HepG2 (cell line): ENCODE results near the gene TMEM38B. TPM values are rescaled to one million over a fixed set of nuclear protein-coding genes. Genes with fewer than 3 reads are reported as not detected.

Experiments
- AGO1 ChIP-seq: fragments of 200-400 bp; formaldehyde crosslinking; IDR thresholded peaks from 2 replicates; pipeline ENCODE4 v1.6.1; 2017; ENCODE audit warnings: mild to moderate bottlenecking, low read depth, low read length, moderate library complexity; ENCODE audit not compliant: poor library complexity, severe bottlenecking
- CBX5 ChIP-seq: sonication (generic); formaldehyde crosslinking; IDR thresholded peaks from 2 replicates; pipeline ENCODE4 v1.4.0; 2020; ENCODE audit warnings: missing genetic modification reagents, borderline replicate concordance
- KLF6 ChIP-seq: IDR thresholded peaks from 2 replicates; pipeline ENCODE4 v1.8.0; 2016; ENCODE audit warnings: missing biosample characterization, missing genetic modification reagents
- MED1 ChIP-seq: sonication (generic); formaldehyde crosslinking; IDR thresholded peaks from 2 replicates; pipeline ENCODE4 v1.4.0; 2020; ENCODE audit warnings: missing genetic modification reagents
- MED13 ChIP-seq: sonication (generic); formaldehyde crosslinking; IDR thresholded peaks from 2 replicates; pipeline ENCODE4 v1.5.0; 2020; ENCODE audit warnings: missing genetic modification reagents
- MXD4 ChIP-seq: IDR thresholded peaks from 2 replicates; pipeline ENCODE4 v1.6.1; 2016; ENCODE audit warnings: mild to moderate bottlenecking, missing biosample characterization, missing genetic modification reagents
- PAX8 ChIP-seq: sonication (generic); formaldehyde crosslinking; IDR thresholded peaks from 2 replicates; pipeline ENCODE4 v1.8.0; 2022; ENCODE audit warnings: mild to moderate bottlenecking, missing genetic modification reagents, borderline replicate concordance
- PHF20 ChIP-seq: sonication (generic); formaldehyde crosslinking; IDR thresholded peaks from 2 replicates; pipeline ENCODE4 v1.5.0; 2020; ENCODE audit warnings: mild to moderate bottlenecking, missing genetic modification reagents
- PHF21A ChIP-seq: sonication (generic); formaldehyde crosslinking; IDR thresholded peaks from 2 replicates; pipeline ENCODE4 v1.5.0; 2020; ENCODE audit warnings: mild to moderate bottlenecking, missing genetic modification reagents
- PHF8 ChIP-seq: sonication (generic); formaldehyde crosslinking; IDR thresholded peaks from 2 replicates; pipeline ENCODE4 v1.5.0; 2020; ENCODE audit warnings: missing genetic modification reagents
- POLR2G ChIP-seq: fragments of 200-400 bp; formaldehyde crosslinking; IDR thresholded peaks from 2 replicates; pipeline ENCODE4 v1.6.1; 2018; ENCODE audit warnings: mild to moderate bottlenecking, low read depth, low read length, moderate library complexity
- RBFOX2 ChIP-seq: fragments of 200-400 bp; formaldehyde crosslinking; IDR thresholded peaks from 2 replicates; pipeline ENCODE4 v1.6.1; 2017; ENCODE audit warnings: low read depth, mild to moderate bottlenecking, low read length
- RFX1 ChIP-seq: fragments of 450-650 bp; IDR thresholded peaks from 2 replicates; pipeline ENCODE4 v1.6.1; 2017
- SIX4 ChIP-seq: sonication (generic); formaldehyde crosslinking; IDR thresholded peaks from 2 replicates; pipeline ENCODE4 v1.4.0; 2020; ENCODE audit warnings: missing genetic modification reagents
- TARDBP ChIP-seq: sonication (generic); formaldehyde crosslinking; IDR thresholded peaks from 2 replicates; pipeline ENCODE4 v1.8.0; 2022; ENCODE audit warnings: mild to moderate bottlenecking, missing genetic modification reagents
- ZBTB7A ChIP-seq: sonication (generic); formaldehyde crosslinking; IDR thresholded peaks from 2 replicates; pipeline ENCODE4 v1.8.0; 2022; ENCODE audit warnings: mild to moderate bottlenecking, missing genetic modification reagents
- ZBTB7B ChIP-seq: sonication (generic); formaldehyde crosslinking; IDR thresholded peaks from 2 replicates; pipeline ENCODE4 v1.4.0; 2020; ENCODE audit warnings: missing genetic modification reagents
- ZC3H4 ChIP-seq: sonication (generic); formaldehyde crosslinking; IDR thresholded peaks from 2 replicates; pipeline ENCODE4 v1.4.0; 2020; ENCODE audit warnings: missing genetic modification reagents, borderline replicate concordance
- ZNF772 ChIP-seq: sonication (generic); formaldehyde crosslinking; IDR thresholded peaks from 2 replicates; pipeline ENCODE4 v1.5.0; 2020; ENCODE audit warnings: mild to moderate bottlenecking, missing genetic modification reagents
- polyA plus RNA-seq, 8 experiments: library from polyadenylated mRNA; depleted of rRNA in 3 of 8; stranded (reverse) in 7 of 8; unstranded in 1 of 8; fragments of >200 nt; fragmentation: Illumina TruSeq in 4 of 8; extraction: Trizol in 4 of 8; gene quantifications; 2 replicates each; pipeline versions ENCODE4 v1.2.1 to v1.2.3, GENCODE V29; 2011 to 2016; ENCODE audit warnings: low read depth in 4 of 8, missing spikeins in 1 of 8, mixed read lengths in 1 of 8; ENCODE audit not compliant: insufficient read depth in 1 of 8
- total RNA-seq, 5 experiments: library from RNA; depleted of rRNA; stranded (reverse); fragments of >200 nt; fragmentation: Illumina TruSeq; extraction: Trizol; gene quantifications; 2 replicates each; pipeline ENCODE4 v1.2.3, GENCODE V29; 2016; ENCODE audit warnings: low read depth in 1 of 5
- TF ChIP-seq, protein P1 (sequence below): sonication (generic); formaldehyde crosslinking; IDR thresholded peaks from 2 replicates; pipeline ENCODE4 v1.4.0; 2020; ENCODE audit warnings: missing genetic modification reagents, low read depth, mild to moderate bottlenecking, borderline replicate concordance
- TF ChIP-seq, protein P2 (sequence below): fragments of 450-650 bp; IDR thresholded peaks from 2 replicates; pipeline ENCODE4 v1.6.1; 2017
- TF ChIP-seq, protein P3 (sequence below): IDR thresholded peaks from 2 replicates; pipeline ENCODE4 v1.6.1; 2016; ENCODE audit warnings: missing biosample characterization, missing genetic modification reagents, low read depth
- TF ChIP-seq, protein P4 (sequence below): IDR thresholded peaks from 2 replicates; pipeline ENCODE4 v1.6.1; 2018; ENCODE audit warnings: missing genetic modification reagents
- TF ChIP-seq, protein P5 (sequence below), 2 experiments: sonication (generic) in 1 of 2; formaldehyde crosslinking in 1 of 2; IDR thresholded peaks; 2 replicates each; pipeline versions ENCODE4 v1.4.0 to v1.6.1; 2018 to 2020; ENCODE audit warnings: missing genetic modification reagents in 2 of 2, borderline replicate concordance in 1 of 2, low read depth in 1 of 2, mild to moderate bottlenecking in 1 of 2, missing biosample characterization in 1 of 2

Gene TMEM38B
- total and polyA plus RNA-seq, 2 of the 13 experiments (the other 11 are each of a cell fraction or from before 2014, with no cell fraction given) = 13.4 to 32.4 TPM

DNA sequence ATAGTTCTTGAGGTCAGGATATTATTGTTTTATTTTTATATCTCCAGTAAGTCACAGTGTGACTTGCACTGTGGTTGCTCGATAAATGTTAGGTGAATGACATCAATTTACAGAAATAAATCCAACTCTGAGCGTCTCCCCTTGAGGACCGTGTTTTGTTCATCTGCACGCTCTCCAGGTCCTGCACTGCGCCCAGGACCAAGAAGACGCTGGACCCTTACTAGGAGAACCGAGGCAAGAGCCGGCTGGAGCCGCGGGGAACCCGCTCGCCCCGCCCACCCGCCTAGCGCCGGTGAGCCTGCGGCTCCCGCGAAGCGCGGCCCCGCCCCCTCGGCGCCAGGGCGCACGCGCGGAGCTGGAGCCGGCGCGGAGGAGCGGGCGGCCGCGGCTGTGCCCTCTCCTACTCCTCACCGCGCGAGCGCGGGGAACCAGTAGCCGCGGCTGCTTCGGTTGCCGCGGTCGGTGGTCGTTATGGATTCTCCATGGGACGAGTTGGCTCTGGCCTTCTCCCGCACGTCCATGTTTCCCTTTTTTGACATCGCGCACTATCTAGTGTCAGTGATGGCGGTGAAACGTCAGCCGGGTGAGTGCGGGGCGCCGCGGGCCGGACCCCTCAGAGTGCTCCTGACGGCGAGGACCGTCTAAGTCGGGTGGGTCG, at the start of gene TMEM38B (continued):
- TF ChIP-seq, protein P1, sequence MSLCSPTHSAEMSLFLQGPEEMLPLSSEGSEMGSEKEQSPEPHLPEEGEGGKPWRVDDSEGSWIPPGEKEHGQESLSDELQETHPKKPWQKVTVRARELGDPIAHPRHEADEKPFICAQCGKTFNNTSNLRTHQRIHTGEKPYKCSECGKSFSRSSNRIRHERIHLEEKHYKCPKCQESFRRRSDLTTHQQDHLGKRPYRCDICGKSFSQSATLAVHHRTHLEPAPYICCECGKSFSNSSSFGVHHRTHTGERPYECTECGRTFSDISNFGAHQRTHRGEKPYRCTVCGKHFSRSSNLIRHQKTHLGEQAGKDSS (CRISPR knock-in tag) = peak; percentile 43; the same call in 1 of the 2 replicates
- TF ChIP-seq, protein P2, sequence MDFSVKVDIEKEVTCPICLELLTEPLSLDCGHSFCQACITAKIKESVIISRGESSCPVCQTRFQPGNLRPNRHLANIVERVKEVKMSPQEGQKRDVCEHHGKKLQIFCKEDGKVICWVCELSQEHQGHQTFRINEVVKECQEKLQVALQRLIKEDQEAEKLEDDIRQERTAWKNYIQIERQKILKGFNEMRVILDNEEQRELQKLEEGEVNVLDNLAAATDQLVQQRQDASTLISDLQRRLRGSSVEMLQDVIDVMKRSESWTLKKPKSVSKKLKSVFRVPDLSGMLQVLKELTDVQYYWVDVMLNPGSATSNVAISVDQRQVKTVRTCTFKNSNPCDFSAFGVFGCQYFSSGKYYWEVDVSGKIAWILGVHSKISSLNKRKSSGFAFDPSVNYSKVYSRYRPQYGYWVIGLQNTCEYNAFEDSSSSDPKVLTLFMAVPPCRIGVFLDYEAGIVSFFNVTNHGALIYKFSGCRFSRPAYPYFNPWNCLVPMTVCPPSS = no peak
- TF ChIP-seq AGO1 (no peak), ZBTB7A (CRISPR knock-in tag) (0 out of 2 replicates have a peak, but pooled peaks have one; percentile 19), MXD4 (CRISPR knock-in tag) (0 out of 2 replicates have a peak, but pooled peaks have one; percentile 18), MED13 (CRISPR knock-in tag) (no peak), SIX4 (CRISPR knock-in tag) (no peak), PHF20 (CRISPR knock-in tag) (peak; percentile 57; the same call in 1 of the 2 replicates), POLR2G (peak; percentile 59; the same call in 1 of the 2 replicates), RBFOX2 (peak; percentile 56), MED1 (CRISPR knock-in tag) (0 out of 2 replicates have a peak, but pooled peaks have one; percentile 7), ZNF772 (CRISPR knock-in tag) (no peak), RFX1 (no peak), ZC3H4 (CRISPR knock-in tag) (no peak), ZBTB7B (CRISPR knock-in tag) (peak; percentile 68; the same call in 1 of the 2 replicates), KLF6 (CRISPR knock-in tag) (0 out of 2 replicates have a peak, but pooled peaks have one; percentile 42), TARDBP (CRISPR knock-in tag) (0 out of 2 replicates have a peak, but pooled peaks have one; percentile 11), PHF21A (CRISPR knock-in tag) (no peak), PAX8 (CRISPR knock-in tag) (no peak), CBX5 (CRISPR knock-in tag) (no peak), PHF8 (peak; percentile 72)
- TF ChIP-seq, protein P3, sequence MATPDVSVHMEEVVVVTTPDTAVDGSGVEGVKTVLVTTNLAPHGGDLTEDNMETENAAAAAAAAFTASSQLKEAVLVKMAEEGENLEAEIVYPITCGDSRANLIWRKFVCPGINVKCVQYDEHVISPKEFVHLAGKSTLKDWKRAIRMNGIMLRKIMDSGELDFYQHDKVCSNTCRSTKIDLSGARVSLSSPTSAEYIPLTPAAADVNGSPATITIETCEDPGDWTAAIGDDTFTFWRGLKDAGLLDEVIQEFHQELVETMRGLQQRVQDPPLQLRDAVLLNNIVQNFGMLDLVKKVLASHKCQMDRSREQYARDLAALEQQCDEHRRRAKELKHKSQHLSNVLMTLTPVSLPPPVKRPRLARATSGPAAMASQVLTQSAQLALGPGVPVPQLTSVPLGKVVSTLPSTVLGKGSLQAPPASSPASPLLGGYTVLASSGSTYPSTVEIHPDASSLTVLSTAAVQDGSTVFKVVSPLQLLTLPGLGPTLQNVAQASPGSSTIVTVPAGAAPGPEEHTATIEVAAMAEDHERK (CRISPR knock-in tag) = no peak
- TF ChIP-seq, protein P4, sequence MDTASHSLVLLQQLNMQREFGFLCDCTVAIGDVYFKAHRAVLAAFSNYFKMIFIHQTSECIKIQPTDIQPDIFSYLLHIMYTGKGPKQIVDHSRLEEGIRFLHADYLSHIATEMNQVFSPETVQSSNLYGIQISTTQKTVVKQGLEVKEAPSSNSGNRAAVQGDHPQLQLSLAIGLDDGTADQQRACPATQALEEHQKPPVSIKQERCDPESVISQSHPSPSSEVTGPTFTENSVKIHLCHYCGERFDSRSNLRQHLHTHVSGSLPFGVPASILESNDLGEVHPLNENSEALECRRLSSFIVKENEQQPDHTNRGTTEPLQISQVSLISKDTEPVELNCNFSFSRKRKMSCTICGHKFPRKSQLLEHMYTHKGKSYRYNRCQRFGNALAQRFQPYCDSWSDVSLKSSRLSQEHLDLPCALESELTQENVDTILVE (CRISPR knock-in tag) = 0 out of 2 replicates have a peak, but pooled peaks have one; percentile 16
- TF ChIP-seq, protein P5, sequence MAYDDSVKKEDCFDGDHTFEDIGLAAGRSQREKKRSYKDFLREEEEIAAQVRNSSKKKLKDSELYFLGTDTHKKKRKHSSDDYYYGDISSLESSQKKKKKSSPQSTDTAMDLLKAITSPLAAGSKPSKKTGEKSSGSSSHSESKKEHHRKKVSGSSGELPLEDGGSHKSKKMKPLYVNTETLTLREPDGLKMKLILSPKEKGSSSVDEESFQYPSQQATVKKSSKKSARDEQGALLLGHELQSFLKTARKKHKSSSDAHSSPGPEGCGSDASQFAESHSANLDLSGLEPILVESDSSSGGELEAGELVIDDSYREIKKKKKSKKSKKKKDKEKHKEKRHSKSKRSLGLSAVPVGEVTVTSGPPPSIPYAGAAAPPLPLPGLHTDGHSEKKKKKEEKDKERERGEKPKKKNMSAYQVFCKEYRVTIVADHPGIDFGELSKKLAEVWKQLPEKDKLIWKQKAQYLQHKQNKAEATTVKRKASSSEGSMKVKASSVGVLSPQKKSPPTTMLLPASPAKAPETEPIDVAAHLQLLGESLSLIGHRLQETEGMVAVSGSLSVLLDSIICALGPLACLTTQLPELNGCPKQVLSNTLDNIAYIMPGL (CRISPR knock-in tag; IDR thresholded peaks at IDR 0.05; ENCODE audit: borderline replicate concordance in 1 of 2, low read depth in 1 of 2) = peak in 1 of 2 experiments; percentile 31; a peak in 1 of 4 replicates
